Measurements from ENCODE around the gene RHBDF1. TPM values are rescaled to one million over a fixed set of nuclear protein-coding genes. Genes with fewer than 3 reads are reported as not detected.

The RHBDF1 gene
- polyA plus RNA-seq, 1 donor, result 18.3 TPM

DNA sequence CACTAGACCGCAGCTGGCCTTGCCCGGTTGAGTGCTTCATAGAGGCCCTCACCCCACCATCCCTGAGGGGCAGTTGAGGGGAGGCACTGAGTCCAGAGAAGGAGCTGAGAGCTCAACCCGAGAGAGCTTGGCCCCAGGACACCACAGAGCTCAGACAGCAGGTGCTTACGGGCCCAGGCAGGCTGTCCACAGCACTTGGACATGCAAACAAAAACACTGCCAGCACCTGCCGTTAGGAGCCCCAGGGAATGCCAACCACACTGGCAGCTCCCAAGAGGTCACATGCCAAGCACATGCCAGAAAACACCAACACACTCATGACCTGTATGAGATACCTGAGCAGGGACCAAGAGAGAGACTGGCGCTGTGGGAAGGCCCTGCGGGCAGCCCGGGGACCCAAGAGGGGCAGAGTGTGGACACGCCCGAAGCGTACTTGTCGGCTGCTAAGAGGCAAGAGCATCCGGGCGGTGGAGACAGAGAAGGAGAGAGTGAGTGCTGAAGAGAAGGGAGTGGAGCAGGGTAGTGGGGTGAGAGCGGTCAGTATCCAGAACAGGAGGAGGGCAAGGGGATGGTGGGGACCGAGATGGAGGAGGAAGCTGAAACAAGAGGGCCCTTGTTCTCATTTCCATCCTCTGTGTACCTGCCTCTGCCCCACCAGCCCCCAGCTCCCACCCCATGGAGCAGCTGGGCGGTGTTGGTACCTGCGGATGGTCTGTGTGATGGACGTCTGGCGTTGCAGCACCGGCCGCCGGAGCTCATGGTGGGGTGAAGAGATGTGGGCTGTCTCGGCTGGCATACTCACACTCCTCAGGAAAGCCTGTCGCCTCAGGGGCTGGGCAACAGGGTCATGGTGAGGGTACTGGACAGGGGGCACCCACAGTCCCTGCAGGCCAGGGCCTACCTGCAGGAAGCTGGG is 8.2 kb downstream of the RHBDF1 start:
- no peaks in the 10 kb centered on the region for H3K4me1 ChIP-seq (ENCODE audit: control insufficient read depth, insufficient read depth, low read length)
- peaks cover 40% of the 10 kb centered on the region for H3K36me3 ChIP-seq (ENCODE audit: control insufficient read depth, insufficient read depth, low read length)
- no CpG with 5 or more reads among the region's 25 CpGs for WGBS (ENCODE audit: insufficient coverage, low lambda C conversion rate)
- H3K4me3 ChIP-seq (ENCODE audit: low read length), result no peak overlapping the region
- H3K9me3 ChIP-seq (ENCODE audit: control insufficient read depth, low read depth, low read length), result no peaks in the 10 kb centered on the region
- H3K27ac ChIP-seq (ENCODE audit: low read length), result no peak overlapping the region
- no peak for DNase-seq
- no peaks in the 10 kb centered on the region for H3K27me3 ChIP-seq (ENCODE audit: control insufficient read depth, insufficient read depth, low read length)

DNA sequence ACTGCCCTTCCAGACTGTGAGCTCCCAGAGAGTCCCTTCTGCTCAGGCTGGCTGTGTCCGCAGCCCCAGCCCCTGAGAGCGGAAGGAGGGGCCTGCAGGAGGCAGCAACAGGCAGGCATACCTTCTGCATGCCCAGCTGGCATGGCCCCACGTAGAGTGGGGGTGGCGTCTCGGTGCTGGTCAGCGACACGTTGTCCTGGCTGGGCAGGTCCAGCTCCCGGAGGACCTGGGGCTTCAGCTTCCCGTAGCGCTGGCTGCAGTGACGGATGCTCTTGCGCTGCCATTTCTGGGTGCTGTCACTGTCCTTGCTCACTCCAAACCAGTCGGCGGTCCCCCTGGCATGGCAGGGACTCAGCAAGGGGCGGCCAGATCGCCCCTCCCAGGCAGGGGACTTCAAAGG is 9.0 kb downstream of the RHBDF1 start:
- peaks cover 48% of the 10 kb centered on the region for H3K36me3 ChIP-seq (ENCODE audit: control insufficient read depth, insufficient read depth, low read length)

DNA sequence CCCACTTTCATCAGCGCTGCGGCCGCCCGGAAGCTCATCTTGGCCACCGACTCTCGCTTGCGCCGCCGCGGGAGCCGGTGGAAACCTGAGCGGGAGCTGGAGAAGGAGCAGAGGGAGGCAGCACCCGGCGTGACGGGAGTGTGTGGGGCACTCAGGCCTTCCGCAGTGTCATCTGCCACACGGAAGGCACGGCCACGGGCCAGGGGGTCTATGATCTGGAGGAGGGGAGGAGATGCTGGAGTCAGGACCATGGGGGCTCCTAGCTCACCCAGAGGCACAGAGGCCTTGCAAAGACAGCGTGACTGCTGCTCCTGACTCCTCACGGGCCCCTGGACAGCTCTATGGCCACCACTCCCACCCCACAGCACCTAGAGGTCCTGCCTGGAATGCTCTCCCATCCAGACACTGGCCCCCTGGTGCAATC is 9.5 kb downstream of the RHBDF1 start:
- Histone ChIP-seq H3K4me1 (ENCODE audit: control insufficient read depth, insufficient read depth, low read length) (no peaks in the 10 kb centered on the region), H3K27ac (ENCODE audit: low read length) (no peak overlapping the region), H3K9me3 (ENCODE audit: control insufficient read depth, low read depth, low read length) (no peaks in the 10 kb centered on the region), H3K4me3 (ENCODE audit: low read length) (no peak overlapping the region), H3K27me3 (ENCODE audit: control insufficient read depth, insufficient read depth, low read length) (no peaks in the 10 kb centered on the region), H3K36me3 (ENCODE audit: control insufficient read depth, insufficient read depth, low read length) (peaks cover 53% of the 10 kb centered on the region)
- no CpG with 5 or more reads among the region's 21 CpGs for WGBS (ENCODE audit: insufficient coverage, low lambda C conversion rate)
- DNase-seq, result no peak

More for the DNA sequence above, 9.0 kb downstream of the RHBDF1 start:
- no peak for DNase-seq
- no CpG with 5 or more reads among the region's 16 CpGs for WGBS (ENCODE audit: insufficient coverage, low lambda C conversion rate)
- Histone ChIP-seq H3K27ac (ENCODE audit: low read length) (no peak overlapping the region), H3K4me3 (ENCODE audit: low read length) (no peak overlapping the region), H3K4me1 (ENCODE audit: control insufficient read depth, insufficient read depth, low read length) (no peaks in the 10 kb centered on the region), H3K9me3 (ENCODE audit: control insufficient read depth, low read depth, low read length) (no peaks in the 10 kb centered on the region), H3K27me3 (ENCODE audit: control insufficient read depth, insufficient read depth, low read length) (no peaks in the 10 kb centered on the region)

DNA sequence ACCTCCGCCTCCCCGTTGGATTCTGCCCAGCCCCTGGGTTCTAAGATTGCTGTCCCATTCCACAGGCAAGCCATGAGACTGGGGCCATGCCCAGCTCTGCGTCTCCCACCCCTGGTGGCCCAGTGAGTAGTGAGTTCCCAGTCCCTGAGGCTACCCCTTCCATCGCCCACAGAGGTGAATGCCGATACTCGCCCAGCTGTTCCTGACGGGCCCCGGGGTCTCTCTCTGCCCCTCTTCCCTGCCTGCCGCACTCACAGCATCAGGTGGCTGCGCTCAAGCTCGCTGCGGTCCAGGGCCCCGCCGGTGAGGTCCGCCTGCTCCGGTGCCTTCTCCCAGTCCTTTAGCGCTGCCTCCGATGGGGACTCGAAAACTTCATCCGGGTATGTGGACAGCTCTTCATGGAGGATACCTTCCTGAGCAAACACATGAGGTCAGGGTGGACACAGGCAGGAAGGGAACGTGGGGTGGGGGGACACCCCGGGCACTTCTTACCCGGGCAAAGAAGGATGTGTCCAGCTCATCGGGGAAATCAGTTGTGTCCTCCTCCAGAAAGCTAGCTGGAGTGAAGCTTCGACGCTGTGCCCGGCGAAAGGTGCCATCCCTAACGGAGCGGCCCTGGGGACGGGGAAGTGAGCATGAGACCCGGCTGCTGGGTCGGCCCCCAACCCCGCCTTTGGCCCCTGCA is 10.0 kb downstream of the RHBDF1 start:
- DNase-seq, result no peak
- Histone ChIP-seq H3K36me3 (ENCODE audit: control insufficient read depth, insufficient read depth, low read length) (peaks cover 57% of the 10 kb centered on the region), H3K4me1 (ENCODE audit: control insufficient read depth, insufficient read depth, low read length) (no peaks in the 10 kb centered on the region), H3K27ac (ENCODE audit: low read length) (no peak overlapping the region), H3K27me3 (ENCODE audit: control insufficient read depth, insufficient read depth, low read length) (no peaks in the 10 kb centered on the region), H3K4me3 (ENCODE audit: low read length) (no peak overlapping the region), H3K9me3 (ENCODE audit: control insufficient read depth, low read depth, low read length) (no peaks in the 10 kb centered on the region)
- WGBS (ENCODE audit: insufficient coverage, low lambda C conversion rate), result no CpG with 5 or more reads among the region's 34 CpGs

DNA sequence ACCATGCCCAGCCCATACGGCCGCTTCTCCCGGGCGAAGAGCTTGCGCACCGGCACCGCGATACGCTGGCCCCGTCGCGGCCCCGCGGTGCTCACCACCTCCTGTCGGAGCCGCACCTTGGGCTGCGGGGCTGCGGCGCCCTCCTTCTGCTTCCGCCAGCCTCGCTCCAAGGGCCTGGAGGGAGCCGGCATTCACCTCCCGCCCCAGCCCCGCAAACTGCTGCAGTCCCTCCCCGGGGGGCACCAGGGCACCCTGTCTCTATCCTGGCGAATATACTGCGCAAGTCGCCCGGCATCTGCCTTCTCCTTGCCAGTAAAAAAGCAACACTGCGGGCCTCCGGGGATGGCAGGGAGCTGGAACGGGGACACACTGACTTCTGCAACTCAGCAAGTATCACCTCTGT is 10.6 kb downstream of the RHBDF1 start:
- no peaks in the 10 kb centered on the region for H3K4me1 ChIP-seq (ENCODE audit: control insufficient read depth, insufficient read depth, low read length)
- H3K4me3 ChIP-seq (ENCODE audit: low read length), result no peak overlapping the region
- H3K36me3 ChIP-seq (ENCODE audit: control insufficient read depth, insufficient read depth, low read length), result peaks cover 60% of the 10 kb centered on the region
- DNase-seq, result no peak
- H3K27me3 ChIP-seq (ENCODE audit: control insufficient read depth, insufficient read depth, low read length), result no peaks in the 10 kb centered on the region
- WGBS (ENCODE audit: insufficient coverage, low lambda C conversion rate), result no CpG with 5 or more reads among the region's 32 CpGs
- H3K9me3 ChIP-seq (ENCODE audit: control insufficient read depth, low read depth, low read length), result no peaks in the 10 kb centered on the region
- H3K27ac ChIP-seq (ENCODE audit: low read length), result no peak overlapping the region

DNA sequence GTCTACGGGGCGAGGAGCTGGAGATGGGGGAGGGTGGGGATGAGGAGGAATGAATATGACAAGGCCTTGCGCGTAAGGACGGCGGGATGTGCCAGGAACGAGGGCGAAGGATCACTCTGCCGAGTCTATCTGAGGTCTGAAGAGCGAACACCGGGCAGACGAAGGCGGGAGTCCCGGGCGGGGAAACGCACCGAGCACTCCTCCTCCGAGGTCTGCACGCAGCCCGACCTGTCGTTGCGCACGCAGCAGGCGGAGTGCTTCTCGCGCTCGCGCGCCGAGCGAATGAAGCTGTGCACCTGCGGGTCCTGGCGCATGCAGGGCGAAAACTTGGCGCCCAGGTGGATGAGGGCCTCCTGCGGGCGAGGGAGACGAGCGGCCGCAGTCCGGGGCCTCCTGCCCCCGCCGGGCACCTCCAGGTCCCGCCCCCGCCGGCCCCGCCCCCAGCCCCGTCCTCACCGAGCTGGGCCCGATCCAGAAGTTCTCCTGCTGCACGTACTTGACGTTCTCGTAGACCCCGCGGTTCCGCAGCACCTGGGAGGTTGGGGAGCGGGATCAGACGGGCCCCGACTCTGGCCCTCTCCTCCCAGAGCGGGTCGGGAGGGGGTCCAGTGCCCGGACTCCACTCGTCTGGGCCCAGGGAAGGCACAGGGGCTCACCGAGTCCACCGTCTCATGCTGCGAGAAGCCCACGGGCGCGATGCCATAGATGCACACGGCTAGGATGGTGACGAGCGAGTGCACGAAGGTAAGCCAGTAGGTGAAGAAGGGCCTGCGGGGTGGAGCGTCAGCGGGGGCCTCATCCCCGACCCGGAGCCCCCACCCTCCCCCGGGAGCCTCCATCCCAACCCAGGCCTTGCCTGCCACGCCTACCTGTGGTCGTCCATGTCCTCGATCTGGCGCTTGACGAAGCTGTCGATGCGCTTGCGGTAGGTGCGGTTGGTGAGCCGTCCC is 11.2 kb downstream of the RHBDF1 start:
- Histone ChIP-seq H3K27me3 (ENCODE audit: control insufficient read depth, insufficient read depth, low read length) (no peaks in the 10 kb centered on the region), H3K36me3 (ENCODE audit: control insufficient read depth, insufficient read depth, low read length) (peaks cover 67% of the 10 kb centered on the region)

DNA sequence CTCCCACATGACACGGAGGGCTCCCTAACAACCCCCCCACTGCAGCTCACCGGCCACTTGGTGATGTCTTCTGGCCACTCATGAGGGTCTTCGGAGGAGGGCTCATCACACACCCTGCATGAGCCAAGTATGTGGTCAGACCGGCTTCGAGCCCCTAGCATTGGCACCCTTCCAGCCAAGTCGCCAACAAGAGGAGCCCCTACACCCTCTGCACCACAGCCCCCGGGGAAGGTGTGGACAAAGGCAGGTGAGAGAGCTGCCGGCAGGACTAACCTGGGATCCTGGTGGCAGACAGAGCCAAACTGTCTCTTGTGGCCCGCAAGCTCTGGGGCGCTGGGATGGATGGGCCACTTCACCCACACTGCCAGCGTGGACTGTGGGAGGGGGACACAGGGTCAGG is 12.3 kb downstream of the RHBDF1 start:
- peaks cover 74% of the 10 kb centered on the region for H3K36me3 ChIP-seq (ENCODE audit: control insufficient read depth, insufficient read depth, low read length)
- no peaks in the 10 kb centered on the region for H3K4me1 ChIP-seq (ENCODE audit: control insufficient read depth, insufficient read depth, low read length)
- DNase-seq, result no peak
- no peaks in the 10 kb centered on the region for H3K27me3 ChIP-seq (ENCODE audit: control insufficient read depth, insufficient read depth, low read length)
- no CpG with 5 or more reads among the region's 11 CpGs for WGBS (ENCODE audit: insufficient coverage, low lambda C conversion rate)
- no peaks in the 10 kb centered on the region for H3K9me3 ChIP-seq (ENCODE audit: control insufficient read depth, low read depth, low read length)
- H3K4me3 ChIP-seq (ENCODE audit: low read length), result no peak overlapping the region
- H3K27ac ChIP-seq (ENCODE audit: low read length), result no peak overlapping the region

More for the DNA sequence above, 11.2 kb downstream of the RHBDF1 start:
- Histone ChIP-seq H3K4me1 (ENCODE audit: control insufficient read depth, insufficient read depth, low read length) (no peaks in the 10 kb centered on the region), H3K9me3 (ENCODE audit: control insufficient read depth, low read depth, low read length) (no peaks in the 10 kb centered on the region), H3K4me3 (ENCODE audit: low read length) (no peak overlapping the region), H3K27ac (ENCODE audit: low read length) (no peak overlapping the region)
- no peak for DNase-seq
- no CpG with 5 or more reads among the region's 89 CpGs for WGBS (ENCODE audit: insufficient coverage, low lambda C conversion rate)

DNA sequence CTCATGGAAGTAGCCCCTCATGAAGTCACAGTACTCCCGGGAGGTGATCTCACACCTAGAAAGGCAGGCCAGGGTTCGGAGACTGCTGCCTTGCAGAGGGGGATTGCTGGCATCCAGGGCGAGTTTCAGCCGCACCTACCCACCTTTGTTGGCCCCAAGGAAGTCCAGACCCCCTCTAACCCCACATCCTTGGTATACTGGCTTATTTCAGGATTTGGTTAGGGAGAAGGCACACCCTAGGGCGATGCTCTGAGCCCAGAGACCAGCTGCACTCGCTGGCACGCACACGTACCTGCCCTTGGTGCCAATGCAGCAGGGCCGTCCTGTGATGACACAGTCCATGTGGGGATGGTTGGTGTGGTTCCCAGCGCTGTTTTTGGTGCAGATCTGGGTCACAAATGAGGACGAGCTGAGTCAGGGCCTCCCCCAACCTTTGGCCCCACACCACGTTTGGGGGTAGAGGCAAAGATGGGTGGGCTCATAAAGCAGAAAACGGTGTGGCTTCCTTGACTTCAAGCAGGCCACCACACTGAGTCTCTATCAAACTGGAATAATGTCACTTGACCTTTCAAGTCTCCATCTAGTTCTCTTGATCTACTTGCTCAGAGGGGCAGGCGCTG is 12.9 kb downstream of the RHBDF1 start:
- Histone ChIP-seq H3K36me3 (ENCODE audit: control insufficient read depth, insufficient read depth, low read length) (peaks cover 72% of the 10 kb centered on the region), H3K9me3 (ENCODE audit: control insufficient read depth, low read depth, low read length) (no peaks in the 10 kb centered on the region), H3K4me1 (ENCODE audit: control insufficient read depth, insufficient read depth, low read length) (peaks cover under 1% of the 10 kb centered on the region), H3K27ac (ENCODE audit: low read length) (no peak overlapping the region), H3K27me3 (ENCODE audit: control insufficient read depth, insufficient read depth, low read length) (no peaks in the 10 kb centered on the region), H3K4me3 (ENCODE audit: low read length) (no peak overlapping the region)
- no peak for DNase-seq
- WGBS (ENCODE audit: insufficient coverage, low lambda C conversion rate), result no CpG with 5 or more reads among the region's 14 CpGs

DNA sequence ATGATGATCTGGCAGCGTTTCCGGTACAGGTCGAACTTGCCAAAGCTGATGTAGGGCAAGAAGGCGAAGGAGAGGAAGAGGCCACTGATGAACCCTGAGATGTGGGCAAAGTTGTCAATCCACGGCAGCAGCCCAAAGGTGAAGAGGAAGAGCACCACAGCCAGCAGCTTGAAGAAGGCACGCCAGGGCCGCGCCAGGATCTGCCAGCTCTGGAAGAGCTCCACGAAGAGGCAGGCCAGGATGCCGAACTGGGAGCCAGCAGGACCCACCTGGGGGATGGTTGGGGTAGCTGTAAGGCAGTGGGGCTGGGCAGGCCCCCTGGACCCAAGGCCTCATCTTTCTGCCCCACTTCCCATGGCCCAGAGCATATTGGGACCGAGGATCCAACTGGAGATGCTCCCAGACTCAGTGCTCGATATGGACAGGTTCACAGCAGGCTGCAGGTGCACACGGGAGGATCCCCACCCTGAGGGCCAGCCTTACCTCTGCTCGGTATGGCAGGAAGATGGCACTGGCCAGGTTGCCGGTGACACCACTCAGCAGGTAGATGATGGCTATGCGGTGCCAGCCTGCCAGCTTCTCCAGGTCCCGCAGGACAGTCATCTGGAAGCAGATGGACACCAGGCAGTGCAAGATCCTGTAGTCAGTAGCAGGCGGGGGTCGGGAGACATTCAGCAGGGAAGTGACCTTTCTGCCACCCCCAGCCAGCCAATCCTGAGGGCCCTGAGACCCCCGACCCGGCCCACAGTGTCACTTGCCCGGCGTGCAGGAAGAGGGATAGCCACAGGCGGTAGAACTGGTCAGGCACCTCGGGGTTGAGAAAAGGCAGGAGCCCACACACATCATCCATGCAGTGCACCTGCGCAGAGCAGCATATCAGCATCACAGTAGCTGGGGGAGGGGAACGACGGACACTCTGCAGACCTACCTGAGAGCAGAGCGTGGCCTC is 13.7 kb downstream of the RHBDF1 start:
- peaks cover 64% of the 10 kb centered on the region for H3K36me3 ChIP-seq (ENCODE audit: control insufficient read depth, insufficient read depth, low read length)
- no peak for DNase-seq
- H3K27ac ChIP-seq (ENCODE audit: low read length), result no peak overlapping the region
- no CpG with 5 or more reads among the region's 29 CpGs for WGBS (ENCODE audit: insufficient coverage, low lambda C conversion rate)
- no peak overlapping the region for H3K4me3 ChIP-seq (ENCODE audit: low read length)
- H3K4me1 ChIP-seq (ENCODE audit: control insufficient read depth, insufficient read depth, low read length), result peaks cover 5% of the 10 kb centered on the region
- H3K9me3 ChIP-seq (ENCODE audit: control insufficient read depth, low read depth, low read length), result no peaks in the 10 kb centered on the region
- no peaks in the 10 kb centered on the region for H3K27me3 ChIP-seq (ENCODE audit: control insufficient read depth, insufficient read depth, low read length)
